Cardiac muscle cell (in vitro differentiated cells and primary cell): Measurements from ENCODE around the gene SOCS1. TPM values are rescaled to one million over a fixed set of nuclear protein-coding genes. Genes with fewer than 3 reads are reported as not detected.
"Not testable (repeated sequence)": the region's sequence is repeated elsewhere in the genome, so short reads cannot be mapped to it uniquely, and the experiment has no call there.

ENCODE experiments used
- DNase-seq, 2 donors: peaks; one replicate each; pipeline versions ENCODE4 v3.0.0 to v3.0.0-alpha.2; 2010 to 2017; ENCODE audit warnings: low read depth in 1 of 2, low spot score in 1 of 2
- H3K27ac ChIP-seq: fragments of 200-600 bp; sonication (generic); 2 replicates; pipeline ENCODE4 v1.5.1; 2016
- H3K27me3 ChIP-seq: fragments of 200-600 bp; sonication (generic); 2 replicates; pipeline ENCODE4 v1.6.0; 2016; ENCODE audit warnings: control low read depth
- H3K36me3 ChIP-seq: fragments of 200-600 bp; sonication (generic); 2 replicates; pipeline ENCODE4 v1.5.1; 2016; ENCODE audit warnings: control low read depth
- H3K4me1 ChIP-seq: fragments of 200-600 bp; sonication (generic); 2 replicates; pipeline ENCODE4 v1.8.1; 2017; ENCODE audit warnings: low read depth, mild to moderate bottlenecking, mixed run types
- H3K4me3 ChIP-seq: fragments of 200-600 bp; sonication (generic); 2 replicates; pipeline ENCODE4 v1.5.1; 2016; ENCODE audit warnings: mild to moderate bottlenecking
- H3K9me3 ChIP-seq: fragments of 200-600 bp; sonication (generic); 2 replicates; pipeline ENCODE4 v1.5.1; 2017; ENCODE audit warnings: low read depth, mild to moderate bottlenecking, control low read depth
- CTCF ChIP-seq: IDR thresholded peaks from 2 replicates; pipeline ENCODE4 v1.5.1; 2012; ENCODE audit warnings: low read depth, mild to moderate bottlenecking, low read length
- polyA plus RNA-seq: library from polyadenylated mRNA; unstranded; fragments of >200 nt; fragmentation: Nextera tagmentation; extraction: Ambion mirVana; gene quantifications from 2 replicates; pipeline ENCODE4 v1.2.1, GENCODE V29; 2016
- total RNA-seq: library from RNA; depleted of rRNA; stranded (reverse); fragments of >200 nt; gene quantifications from 2 replicates; pipeline ENCODE4 v1.2.3, GENCODE V29; 2016

The SOCS1 gene
- total and polyA plus RNA-seq, 2 experiments from 2014 or later = 3.6 to 11.0 TPM

DNA sequence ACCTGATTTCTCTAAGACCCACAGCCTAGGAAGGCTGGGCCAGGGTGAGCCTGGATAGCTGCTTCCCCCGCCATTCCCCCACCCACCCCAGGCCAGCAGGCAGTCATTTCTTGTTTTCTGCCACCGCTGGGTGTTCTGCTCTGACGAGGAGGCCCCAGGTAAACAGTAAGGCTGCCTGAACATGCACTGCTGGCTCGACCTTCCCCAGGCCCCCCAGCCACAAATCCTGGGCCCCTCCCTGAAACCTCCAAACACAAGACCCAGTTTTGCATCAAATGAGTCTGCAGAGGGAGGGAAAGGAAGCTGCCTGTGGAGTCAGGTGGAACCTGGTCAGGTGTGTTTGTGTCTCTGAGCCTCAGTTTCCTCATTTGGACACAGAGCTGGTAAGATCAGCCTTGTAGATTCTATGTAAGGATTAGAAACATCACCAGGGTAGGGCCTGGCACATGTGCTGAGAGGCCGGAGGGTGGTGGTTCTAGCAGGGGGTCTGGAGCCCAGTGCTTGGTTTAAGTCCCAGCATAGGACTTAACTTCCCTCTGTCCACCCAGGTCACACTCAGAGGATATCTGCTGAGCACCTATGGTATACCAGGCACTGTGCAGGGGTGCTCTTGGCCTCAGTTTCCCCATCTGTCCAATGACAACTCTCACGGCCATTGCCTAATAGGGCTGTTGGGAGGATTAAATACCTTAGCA lies 44.0 kb upstream of the SOCS1 start:
- DNase-seq = no peak
- Histone ChIP-seq H3K4me1 (peaks cover 28% of the 10 kb centered on the region), H3K9me3 (no peaks in the 10 kb centered on the region), H3K27ac (no peak overlapping the region), H3K36me3 (no peaks in the 10 kb centered on the region), H3K27me3 (no peaks in the 10 kb centered on the region), H3K4me3 (no peak overlapping the region)
- no peak for TF ChIP-seq CTCF

DNA sequence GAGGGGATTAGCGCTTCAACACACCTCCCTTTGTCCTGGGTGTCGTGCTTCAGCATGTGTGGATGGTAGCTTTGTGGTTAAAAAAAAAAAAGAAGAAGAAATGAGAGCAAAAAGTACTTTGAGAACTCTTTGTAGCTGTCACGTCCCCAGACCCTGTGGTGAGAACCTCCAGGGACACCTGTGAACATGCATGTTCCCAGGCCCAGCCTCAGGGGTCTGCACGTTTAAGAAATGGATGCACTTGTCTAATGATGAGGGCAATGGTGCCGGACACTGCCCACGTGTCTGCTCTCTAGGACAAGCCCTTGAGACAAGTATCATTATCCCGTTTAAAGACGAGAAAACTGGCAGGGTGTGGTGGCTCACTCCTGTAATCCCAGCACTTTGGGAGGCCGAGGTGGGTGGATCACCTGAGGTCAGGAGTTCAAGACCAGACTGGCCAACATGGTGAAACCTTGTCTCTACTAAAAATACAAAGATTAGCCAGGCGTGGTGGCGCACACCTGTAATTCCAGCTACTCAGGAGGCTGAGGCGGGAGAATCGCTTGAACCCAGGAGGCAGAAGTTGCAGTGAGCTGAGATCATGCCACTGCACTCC lies 43.0 kb upstream of the SOCS1 start:
- H3K9me3 ChIP-seq, H3K27ac ChIP-seq, H3K36me3 ChIP-seq, H3K27me3 ChIP-seq, DNase-seq, H3K4me3 ChIP-seq: not testable (repeated sequence)
- peaks cover 28% of the 10 kb centered on the region for H3K4me1 ChIP-seq

DNA sequence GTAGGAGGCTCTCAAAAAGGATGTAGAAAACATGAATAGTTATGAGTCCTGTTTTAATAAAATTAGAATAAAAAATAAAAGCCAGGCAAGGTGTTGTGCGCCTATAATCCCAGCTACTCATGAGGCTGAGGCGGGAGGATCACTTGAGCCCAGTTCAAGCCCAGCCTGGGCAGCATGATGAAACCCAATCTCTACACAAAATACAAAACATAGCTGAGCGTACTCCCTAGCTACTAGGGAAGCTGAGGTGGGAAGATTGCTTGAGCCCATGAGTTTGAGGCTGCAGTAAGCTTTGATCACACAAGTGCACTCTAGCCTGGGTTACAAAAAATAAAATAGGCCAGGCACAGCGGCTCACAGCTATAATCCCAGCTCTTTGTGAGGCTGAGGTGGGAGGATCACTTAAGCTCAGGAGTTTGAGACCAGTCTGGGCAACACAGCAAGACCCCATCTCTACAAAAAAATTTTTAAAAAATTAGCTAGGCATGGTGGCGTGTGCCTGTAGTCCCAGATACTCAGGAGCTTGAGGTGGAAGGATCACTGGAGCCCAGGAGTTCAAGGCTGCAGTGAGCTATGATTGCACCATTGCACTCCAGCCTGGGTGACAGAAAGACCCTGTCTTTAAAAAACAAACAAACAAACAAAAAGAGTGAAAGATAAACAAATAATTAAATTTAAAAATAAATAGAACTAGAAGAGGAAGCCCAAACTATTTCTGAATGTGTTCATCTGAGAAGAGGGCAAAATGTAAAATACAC lies 42.3 kb upstream of the SOCS1 start:
- no peaks in the 10 kb centered on the region for H3K9me3 ChIP-seq
- H3K4me3 ChIP-seq = no peak overlapping the region
- no peaks in the 10 kb centered on the region for H3K27me3 ChIP-seq
- no peaks in the 10 kb centered on the region for H3K36me3 ChIP-seq
- no peak for TF ChIP-seq CTCF
- DNase-seq = no peak
- no peak overlapping the region for H3K27ac ChIP-seq
- H3K4me1 ChIP-seq = peaks cover 25% of the 10 kb centered on the region

GRCh38 chr16:11297492-11298142 lies 41.6 kb upstream of the SOCS1 start:
- H3K36me3 ChIP-seq = no peaks in the 10 kb centered on the region
- H3K9me3 ChIP-seq = no peaks in the 10 kb centered on the region
- no peak for TF ChIP-seq CTCF
- DNase-seq = peak; percentile 69 to 82
- peak overlapping the region; percentile 69 for H3K27ac ChIP-seq
- H3K27me3 ChIP-seq = no peaks in the 10 kb centered on the region
- peaks cover 20% of the 10 kb centered on the region for H3K4me1 ChIP-seq
- no peak overlapping the region for H3K4me3 ChIP-seq

DNA sequence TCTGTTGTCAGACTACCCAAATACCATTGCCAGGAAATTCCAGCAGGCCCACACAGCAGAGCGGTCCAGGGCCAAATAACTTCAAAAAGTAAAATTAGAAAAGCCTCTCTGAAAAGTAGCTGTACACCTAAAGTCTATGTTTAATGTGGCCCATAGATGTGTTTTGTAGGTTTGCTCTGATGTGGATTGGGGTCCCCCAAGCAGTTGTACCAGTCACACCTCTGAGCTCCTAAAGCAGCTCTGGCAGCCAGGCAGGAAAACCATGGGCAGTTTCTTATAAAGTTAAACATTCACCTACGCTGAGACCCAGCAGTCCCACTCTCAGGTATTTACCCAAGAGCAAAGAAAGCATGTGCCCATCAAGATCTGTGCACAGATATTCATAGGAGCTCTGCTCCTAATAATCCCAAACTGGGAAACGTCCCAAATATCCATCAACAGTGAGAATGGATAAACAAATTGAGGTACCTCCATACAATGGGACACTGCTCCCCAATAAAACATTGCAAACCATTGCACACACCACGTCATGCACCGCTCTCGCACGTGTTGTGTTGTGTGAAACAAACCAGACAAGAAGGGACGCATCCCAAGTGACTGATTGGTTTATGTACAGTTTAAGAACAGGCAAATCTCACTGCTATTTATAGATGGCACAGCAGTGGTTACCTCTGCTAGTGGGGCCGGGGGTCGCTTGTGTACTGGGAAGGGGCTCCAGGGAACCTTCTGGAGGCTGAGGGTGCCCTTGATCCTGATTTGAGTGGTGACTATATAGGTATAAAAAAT lies 40.9 kb upstream of the SOCS1 start:
- peak overlapping the region; percentile 69 for H3K27ac ChIP-seq
- no peaks in the 10 kb centered on the region for H3K27me3 ChIP-seq
- no peaks in the 10 kb centered on the region for H3K36me3 ChIP-seq
- no peak for TF ChIP-seq CTCF
- peak in 1 of 2 donors; percentile 22 for DNase-seq
- H3K4me3 ChIP-seq = no peak overlapping the region
- H3K4me1 ChIP-seq = peaks cover 20% of the 10 kb centered on the region
- no peaks in the 10 kb centered on the region for H3K9me3 ChIP-seq
